HG02852 (cell line): ENCODE measurements around the gene PPDPF.
"Not testable (repeated sequence)": the region's sequence is repeated elsewhere in the genome, so short reads cannot be mapped to it uniquely, and the experiment has no call there.

Source experiments
- ATAC-seq: cut with Tn5 transposase; IDR thresholded peaks from one replicate; pipeline ENCODE4 v1.9.1; 2021; ENCODE audit warnings: mild to moderate bottlenecking, moderate library complexity; ENCODE audit not compliant: unreplicated experiment

PPDPF gene

GRCh38 chr20:63520504-63520933, at the start of gene PPDPF:
PPDPF (plus strand) TSS chr20:63520765; CDS start chr20:63521309, 544 bp downstream.
- ATAC-seq, result peak; percentile 65

GRCh38 chr20:63471002-63471716, 49.4 kb upstream of the PPDPF start:
- no peak for ATAC-seq

- ATAC-seq, result no peak
Observed at GRCh38 chr20:63471717-63471980, 48.9 kb upstream of the PPDPF start.

- ATAC-seq, result no peak
Observed at GRCh38 chr20:63471981-63472831, 48.4 kb upstream of the PPDPF start, which contains the start of gene KCNQ2. KCNQ2 (minus strand) TSS chr20:63472655; CDS start chr20:63472463, 192 bp downstream.

- ATAC-seq, result no peak
Observed at GRCh38 chr20:63472862-63473390, 47.6 kb upstream of the PPDPF start.

GRCh38 chr20:63473555-63474449, 46.8 kb upstream of the PPDPF start:
- no peak for ATAC-seq

GRCh38 chr20:63475209-63475608, 45.4 kb upstream of the PPDPF start:
- ATAC-seq, result no peak

GRCh38 chr20:63477061-63477616, 43.4 kb upstream of the PPDPF start:
- ATAC-seq, result no peak

- no peak for ATAC-seq
Observed at GRCh38 chr20:63477944-63478343, 42.6 kb upstream of the PPDPF start.

GRCh38 chr20:63478346-63479302, 41.9 kb upstream of the PPDPF start:
- ATAC-seq, result no peak

GRCh38 chr20:63479695-63480419, 40.7 kb upstream of the PPDPF start:
- ATAC-seq, result not testable (repeated sequence)

GRCh38 chr20:63481503-63481902, 39.1 kb upstream of the PPDPF start:
- no peak for ATAC-seq

GRCh38 chr20:63482021-63482587, 38.5 kb upstream of the PPDPF start:
- ATAC-seq, result no peak

- ATAC-seq, result no peak
Observed at GRCh38 chr20:63483834-63484233, 36.7 kb upstream of the PPDPF start.

- ATAC-seq, result no peak
Observed at GRCh38 chr20:63484236-63484635, 36.3 kb upstream of the PPDPF start.

GRCh38 chr20:63484651-63485403, 35.7 kb upstream of the PPDPF start:
- ATAC-seq, result no peak

- no peak for ATAC-seq
Observed at GRCh38 chr20:63486300-63486855, 34.2 kb upstream of the PPDPF start.
